IPS-11a (cell line): ENCODE results near the gene PRSS22.

Experiments used
- H3K4me3 ChIP-seq: one replicate; pipeline ENCODE4 v1.5.1; 2013; ENCODE audit warnings: low read depth, low read length, control low read depth

The PRSS22 gene

DNA sequence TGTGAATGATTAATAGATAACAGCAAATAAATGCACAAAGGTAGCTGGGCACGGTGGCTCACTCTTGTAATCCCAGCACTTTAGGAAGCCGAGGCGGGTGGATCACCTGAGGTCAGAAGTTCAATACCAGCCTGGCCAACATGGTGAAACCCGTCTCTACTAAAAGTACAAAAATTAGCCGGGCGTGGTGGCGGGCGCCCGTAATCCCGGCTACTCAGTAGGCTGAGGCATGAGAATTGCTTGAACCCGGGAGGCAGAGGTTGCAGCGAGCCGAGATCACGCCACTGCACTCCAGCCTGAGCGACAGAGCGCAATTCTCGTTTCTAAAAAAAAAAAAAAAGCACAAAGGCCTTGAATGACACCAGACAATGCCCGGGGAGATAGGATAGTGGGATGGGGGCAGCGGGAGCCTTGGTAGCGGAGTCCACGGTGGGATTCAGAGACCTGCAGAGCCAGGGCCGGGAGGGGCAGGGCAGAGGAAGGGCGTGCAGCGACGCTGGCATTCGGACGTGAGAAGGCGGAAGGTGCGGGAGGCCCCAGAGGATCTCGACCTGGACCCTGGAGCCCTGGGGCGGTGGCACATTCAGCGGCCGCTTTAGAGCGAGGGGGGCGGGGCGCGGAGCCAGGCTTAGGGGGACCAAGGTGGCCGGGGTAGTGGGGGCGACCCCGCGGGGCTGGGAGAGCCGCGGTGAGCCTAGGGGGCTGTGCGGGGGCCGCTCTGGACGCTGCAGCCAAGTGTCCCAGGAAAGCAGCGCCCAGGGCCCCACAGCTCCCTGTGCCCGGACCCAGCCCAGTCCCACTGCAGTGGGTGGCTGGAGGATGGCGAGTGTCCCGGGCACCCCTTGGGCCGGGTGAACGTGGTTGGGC, 24.0 kb upstream of the PRSS22 start:
- H3K4me3 ChIP-seq = peak overlapping the region; percentile 82

DNA sequence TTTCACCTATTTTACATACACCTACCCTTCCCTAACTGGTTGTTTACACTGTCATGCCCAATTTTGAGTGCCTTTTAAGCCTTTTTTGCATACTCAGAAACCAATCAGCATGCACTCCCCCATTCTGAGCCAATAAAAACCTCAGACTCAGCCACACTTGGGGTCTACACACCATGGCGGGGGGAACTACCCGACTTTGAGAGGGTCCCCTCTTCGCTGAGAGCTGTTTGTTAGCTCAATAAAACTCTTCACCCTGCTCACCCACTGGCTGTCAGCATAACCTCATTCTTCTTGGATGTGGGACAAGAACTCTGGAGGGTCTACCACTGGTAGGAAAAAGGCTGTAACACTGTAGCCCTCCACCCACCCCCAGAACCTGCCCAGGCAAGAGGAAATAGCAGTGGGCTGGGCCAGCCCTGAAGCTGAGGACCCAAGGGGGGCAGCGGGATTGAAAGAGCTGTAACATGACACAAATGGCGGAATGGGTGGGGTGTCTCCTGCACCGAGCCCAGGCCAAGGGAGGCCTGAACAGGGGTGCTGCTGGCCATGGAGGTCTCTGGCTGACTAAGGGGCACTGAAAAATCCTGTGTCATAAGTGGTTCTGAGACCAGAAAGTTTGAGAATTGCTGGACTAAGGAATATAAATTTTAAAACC, 22.0 kb upstream of the PRSS22 start:
- no peak overlapping the region for H3K4me3 ChIP-seq

DNA sequence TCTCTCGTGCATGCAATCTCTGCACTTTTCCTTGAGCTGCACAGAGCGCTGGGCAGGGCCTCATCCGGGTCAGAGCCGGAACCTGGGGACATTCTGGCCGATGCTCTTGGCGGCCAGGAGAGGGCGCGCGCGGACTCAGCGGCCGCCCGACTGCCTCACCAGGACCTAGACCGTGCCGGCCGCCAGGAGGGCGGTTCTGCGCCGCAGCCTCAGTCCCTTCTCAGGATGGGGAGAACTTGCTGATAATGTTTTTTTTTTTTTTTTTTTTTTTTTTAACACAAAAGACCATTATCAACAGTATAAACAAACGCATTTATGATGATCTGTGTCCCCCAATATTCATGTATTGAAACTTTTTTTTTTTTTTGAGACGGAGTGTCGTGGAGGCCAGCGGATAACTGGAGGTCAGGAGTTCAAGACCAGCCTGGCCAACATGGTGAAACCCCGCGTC, 17.0 kb upstream of the PRSS22 start:
- H3K4me3 ChIP-seq = no peak overlapping the region

DNA sequence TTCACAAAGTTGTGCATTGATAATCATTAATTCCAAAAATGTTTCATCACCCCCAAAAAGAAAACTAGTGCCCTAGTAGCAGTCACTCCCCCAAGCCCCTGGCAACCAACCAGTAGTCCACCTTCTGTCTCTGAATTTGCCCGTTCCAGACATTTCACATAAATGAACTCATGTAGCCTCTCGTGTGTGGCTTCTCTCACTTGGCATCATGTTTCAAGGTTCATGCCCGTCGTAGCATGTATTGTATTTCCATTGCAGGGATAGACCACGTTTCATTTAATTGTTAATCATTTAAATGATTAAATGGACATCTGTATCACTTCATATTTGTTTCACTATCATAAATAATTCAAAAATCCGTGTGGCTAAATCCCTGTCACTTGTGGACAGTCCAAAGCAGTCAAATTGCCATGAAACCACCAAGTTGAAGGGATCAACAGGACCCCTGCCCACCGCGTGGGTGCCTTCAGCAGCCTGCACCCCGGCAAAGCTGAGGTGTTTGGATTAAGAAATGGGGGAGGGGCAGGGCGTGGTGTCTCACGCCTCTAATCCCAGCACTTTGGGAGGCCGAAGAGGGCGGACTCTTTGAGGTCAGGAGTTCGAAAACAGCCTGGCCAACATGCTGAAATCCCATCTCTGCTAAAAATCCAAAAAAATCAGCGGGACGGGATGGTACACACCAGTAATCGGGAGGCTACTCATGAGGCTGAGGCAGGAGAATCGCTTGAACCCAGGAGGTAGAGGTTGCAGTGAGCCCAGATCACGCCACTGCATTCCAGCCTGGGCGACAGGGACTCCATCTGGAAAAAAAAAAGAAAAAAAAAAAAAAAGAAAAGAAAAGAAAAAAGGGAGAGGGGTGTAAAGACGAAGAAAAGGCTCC, 16.3 kb upstream of the PRSS22 start:
- H3K4me3 ChIP-seq = no peak overlapping the region

DNA sequence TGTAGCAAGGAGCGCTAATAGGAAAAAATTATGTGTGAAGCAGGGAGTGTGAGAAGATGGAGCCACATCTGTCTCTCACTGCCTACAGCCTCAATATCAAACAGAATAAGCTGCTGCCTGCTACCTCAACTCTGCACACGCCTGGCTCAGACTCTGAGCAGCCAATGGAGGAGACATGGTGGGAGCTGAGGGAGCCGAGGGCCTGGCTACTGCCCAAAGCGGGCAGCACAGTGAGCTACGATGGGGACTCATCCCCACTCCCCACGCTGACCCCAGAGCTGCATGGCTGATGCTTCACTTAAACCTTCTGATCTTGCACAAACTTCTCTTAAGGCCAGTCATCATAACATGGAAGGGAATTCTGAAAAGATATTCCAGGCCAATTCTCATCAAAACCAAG, 14.0 kb upstream of the PRSS22 start:
- H3K4me3 ChIP-seq = no peak overlapping the region

DNA sequence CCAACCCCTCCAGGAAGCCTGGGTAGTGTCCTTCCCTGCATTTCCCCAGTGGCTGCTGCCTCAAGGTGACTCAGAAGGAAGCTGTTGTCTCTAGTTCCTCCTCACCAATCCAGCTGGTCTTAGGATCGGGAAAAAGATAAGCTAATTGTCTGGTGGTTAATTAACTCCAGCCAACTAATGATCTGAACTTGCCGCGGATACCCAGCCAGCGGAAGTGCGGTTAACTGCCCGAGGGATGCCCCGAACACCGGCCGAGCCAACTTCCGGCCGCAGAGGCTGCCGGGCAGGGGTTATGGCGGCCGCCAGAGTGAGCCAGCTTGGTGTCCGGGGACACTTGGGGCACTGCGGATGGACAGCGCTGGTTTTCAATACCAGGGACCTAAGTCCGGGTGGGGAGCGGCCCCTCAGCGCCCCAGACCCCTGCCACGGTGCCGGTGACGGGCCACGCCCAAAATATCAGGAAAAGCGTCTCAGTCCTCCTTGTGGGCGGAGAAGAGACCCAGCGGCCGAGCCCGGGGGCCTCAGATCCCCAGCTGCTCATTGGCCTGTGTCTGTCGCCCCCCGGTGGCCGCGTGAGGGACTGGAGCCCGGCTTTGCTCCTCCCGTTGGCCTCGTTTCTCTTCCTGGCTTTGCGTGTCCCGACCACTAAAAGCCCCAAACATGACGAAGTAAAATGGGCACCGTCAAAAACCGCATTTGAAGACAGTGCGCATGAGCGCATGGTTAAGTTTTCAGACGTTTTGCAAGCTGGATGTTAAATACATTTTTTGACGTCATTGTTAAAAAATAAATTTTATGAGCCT, 10.2 kb upstream of the PRSS22 start:
- H3K4me3 ChIP-seq = peak overlapping the region; percentile 74

DNA sequence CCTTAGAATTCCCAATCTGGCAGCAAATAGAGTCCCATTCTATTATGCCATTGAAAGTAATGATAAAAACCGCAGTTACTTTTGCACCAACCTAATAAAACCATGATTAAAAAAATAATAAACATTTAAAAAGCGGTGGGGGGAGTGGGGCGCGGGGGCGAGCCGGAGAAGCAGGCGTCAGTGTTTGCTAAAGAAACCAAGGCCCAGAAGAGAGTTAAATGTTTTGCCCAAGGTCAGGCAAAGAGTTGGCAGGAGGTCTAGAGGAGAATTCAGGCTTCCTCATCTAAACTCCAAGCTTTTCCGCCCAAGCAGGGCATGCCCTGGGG, 9.7 kb upstream of the PRSS22 start:
- peak overlapping the region; percentile 74 for H3K4me3 ChIP-seq

DNA sequence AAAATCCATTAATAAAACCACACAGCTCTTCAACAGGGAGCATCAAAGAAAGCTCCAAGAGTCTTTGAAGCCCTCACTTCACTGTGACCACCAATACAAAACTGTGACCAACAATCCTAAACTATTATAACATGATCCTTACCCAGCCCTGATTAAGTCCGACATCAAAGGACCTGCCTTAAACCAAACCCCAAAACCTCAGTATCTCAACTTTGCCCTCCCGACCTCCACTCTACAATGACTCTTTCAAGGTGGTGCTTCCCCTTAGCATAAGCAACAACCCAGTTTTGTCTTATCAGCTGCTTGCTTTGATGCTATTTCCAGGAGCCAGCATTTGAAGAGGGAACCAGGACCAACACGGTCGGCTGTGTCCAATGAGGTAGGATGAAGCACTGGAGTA, 8.5 kb upstream of the PRSS22 start:
- no peak overlapping the region for H3K4me3 ChIP-seq

DNA sequence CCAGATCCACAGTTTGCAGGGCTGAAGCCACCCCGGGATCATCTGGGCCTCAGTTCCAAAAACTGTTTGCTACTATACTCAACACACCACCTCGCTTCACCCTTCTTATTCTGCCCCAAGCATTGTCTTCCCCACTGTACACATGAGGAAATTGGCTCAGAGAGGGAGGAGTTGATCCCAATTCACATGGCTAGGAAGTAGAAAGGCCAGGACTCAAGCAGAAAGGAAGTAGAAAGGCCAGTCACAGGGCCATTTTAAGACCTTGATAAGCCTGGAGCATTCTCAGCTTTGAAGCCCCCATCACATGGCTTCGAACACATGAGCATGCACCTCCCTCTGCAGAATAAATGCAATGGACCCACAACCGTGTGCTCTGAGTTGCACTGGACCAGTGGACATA, 7.7 kb upstream of the PRSS22 start:
- no peak overlapping the region for H3K4me3 ChIP-seq

DNA sequence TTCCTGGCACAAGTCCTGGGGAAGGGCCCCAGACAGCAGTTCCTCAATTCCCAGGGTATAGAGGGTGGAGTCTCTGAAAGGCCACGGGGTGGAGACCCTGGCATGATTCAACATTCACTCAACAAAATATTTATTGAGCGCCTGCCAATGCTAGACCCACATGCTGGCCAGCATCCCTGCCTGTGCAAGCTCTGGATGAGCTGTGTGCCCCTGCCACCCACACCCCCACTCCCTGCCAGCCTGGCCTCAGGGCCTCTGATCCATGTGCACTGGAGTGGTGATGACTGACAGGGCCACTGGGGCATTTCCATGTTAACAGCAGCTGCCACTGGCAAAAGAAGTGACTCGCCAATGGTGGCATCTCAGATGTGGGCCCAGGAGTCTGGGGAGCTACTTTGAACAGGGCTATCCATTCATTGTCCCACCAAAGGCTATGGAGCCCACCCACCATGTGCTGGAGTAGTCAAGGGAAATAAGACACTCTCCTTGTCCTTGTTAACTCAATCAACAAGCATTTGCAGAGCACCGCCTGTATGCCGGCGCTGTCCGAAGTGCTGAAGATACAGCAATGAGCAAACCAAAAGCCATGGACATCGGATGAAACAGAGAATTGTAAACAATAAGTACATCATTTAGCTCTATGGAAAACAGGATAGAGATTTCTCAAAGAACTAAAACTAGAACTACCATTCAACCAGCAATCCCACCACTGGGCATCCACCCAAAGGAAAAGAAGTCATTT, 3.0 kb upstream of the PRSS22 start:
- no peak overlapping the region for H3K4me3 ChIP-seq

DNA sequence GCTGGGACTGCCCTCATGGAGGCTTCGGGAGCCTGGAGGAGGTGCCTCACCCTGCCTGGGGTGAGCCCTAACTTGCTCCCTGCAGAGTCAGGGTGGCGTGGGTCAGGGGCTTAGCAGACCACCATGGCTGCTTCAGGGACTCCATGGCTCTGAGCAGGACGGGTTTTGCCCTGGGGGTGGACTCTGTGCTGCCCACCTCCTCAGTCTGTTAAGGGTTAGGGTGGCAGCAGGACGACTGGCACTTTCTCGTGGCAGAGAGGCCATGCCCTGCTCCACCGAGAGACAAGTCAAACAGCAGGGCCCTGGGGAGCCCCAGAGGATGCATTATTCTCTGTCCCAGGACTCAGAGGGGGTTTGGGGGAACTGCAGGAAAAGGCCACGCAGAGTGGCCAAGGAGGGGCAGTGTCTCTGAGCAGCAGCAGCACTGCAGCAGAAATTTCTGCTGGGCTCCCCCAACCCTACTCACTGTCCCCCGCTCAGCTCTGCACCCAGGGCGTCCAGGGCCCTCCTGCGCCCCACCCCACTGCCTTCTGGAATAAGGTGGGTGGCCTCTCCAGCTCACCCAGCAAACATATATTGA, 1.8 kb upstream of the PRSS22 start:
- no peak overlapping the region for H3K4me3 ChIP-seq

DNA sequence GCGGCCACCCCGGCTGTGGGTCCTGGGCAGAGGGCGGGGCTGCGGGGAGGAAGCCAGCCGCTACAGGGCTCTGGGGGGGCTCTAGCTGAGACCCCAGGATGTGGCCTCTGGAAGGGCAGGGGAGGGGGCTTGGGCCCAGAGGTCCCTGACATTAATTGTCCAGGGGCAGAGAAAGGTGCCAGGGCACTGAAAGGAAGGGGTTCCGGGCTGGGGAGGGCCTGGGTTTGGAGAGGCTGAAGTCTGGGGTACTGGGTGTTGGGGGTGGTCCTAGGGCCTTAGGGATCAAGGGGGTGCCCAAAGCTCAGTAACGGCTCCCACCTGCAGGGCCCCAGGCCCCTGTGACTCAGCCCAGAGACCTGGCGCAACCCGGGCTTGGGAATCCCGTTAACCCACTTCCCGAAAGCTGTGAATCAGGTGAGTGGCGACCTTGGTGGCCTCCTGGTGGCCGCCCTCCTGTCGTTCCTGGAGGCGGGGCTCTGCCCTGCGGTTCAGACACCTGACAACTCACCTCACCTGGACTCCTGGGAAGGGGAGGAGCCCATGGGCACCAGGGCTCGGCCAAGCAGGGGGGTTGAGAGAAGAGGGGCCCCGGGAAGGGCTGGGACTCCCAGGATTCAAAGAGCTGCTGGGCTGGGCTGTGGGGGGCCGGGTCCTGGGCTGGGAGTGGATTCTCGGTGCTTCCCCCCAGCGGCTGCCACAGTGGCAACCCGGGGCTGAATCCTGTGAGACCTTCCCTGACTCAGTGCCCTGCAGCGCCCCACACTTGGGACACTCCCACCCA, 465 bp upstream of the PRSS22 start:
- peak overlapping the region; percentile 24 for H3K4me3 ChIP-seq

DNA sequence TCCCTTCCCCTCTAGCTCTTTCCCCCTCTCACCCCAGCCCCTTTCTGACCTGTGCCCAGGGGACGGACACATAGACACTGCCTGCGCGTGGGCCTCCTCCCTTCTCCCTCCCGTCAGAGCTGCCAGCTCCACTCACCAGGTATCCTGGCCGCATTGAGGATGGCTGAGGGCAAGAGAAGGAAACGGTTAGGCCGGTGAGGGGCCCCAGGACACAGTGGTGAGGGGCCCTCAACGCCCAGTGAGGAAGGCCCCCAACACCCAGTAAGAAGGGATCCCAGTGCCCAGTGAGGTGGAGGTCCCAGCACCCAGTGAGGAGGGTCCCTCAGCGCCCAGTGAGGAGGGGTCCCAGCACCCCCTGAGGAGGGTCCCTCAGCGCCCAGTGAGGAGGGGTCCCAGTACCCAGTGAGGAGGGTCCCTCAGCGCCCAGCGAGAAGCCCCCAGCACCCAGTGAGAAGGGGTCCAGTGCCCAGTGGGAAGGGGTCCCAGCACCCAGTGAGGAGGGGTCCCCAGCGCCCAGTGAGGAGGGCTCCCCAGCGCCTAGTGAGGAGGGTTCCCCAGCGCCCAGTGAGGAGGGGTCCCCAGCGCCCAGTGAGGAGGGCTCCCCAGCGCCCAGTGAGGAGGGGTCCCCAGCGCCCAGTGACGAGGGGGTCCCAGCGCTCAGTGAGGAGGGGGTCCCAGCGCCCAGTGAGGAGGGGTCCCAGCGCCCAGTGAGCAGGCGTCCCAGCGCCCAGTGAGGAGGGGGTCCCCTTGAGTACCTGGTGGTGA, 1.1 kb downstream of the PRSS22 start:
- peak overlapping the region; percentile 48 for H3K4me3 ChIP-seq

DNA sequence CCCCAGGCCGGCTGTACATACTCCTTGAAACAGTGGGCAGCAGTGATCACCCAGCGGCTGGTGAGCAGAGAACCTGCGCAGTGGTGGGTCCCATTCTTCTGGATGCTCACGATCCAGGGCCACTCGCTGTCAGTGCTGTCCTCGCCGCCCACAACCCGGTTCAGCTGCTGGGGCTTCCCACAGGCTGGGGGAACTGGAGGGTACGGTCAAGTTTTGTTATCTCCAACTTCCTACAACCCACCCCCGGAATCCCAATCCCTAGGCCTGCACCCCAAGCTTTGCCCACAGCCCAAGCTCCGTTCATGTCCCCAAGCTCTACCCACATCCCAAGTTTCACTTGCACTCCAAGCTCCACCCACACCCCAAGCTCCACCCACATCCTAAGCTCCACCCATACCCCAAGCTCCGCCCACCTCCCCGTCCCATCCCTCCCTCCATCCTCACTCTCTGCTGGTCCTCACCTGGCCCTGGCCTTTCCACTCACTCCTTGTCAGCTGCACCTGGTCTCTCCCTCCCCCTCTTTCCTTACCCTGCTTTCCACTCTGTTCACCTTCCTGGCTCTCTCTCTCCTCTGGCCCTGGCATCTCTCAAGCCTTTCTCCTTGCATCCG, 1.8 kb downstream of the PRSS22 start:
- no peak overlapping the region for H3K4me3 ChIP-seq

DNA sequence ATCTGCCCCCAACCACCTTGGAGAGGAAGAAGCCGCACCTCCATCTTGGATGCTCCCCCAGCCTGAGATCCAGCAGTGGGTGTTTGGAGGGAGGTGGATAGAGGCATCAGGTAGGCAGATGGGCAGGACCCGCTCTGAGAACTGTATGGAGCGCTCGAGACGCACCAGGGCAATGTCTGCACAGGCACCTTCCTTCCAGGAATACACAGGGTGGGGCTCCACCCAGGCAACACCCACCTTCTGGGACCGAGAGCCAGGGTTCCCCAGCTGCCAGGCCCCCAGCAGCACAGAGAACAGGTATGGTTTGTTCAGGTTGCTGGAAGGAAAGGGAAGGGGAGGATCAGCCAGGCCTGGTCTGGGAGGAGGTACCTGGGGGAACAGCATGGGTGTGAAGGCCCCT, 2.4 kb downstream of the PRSS22 start:
- H3K4me3 ChIP-seq = no peak overlapping the region

DNA sequence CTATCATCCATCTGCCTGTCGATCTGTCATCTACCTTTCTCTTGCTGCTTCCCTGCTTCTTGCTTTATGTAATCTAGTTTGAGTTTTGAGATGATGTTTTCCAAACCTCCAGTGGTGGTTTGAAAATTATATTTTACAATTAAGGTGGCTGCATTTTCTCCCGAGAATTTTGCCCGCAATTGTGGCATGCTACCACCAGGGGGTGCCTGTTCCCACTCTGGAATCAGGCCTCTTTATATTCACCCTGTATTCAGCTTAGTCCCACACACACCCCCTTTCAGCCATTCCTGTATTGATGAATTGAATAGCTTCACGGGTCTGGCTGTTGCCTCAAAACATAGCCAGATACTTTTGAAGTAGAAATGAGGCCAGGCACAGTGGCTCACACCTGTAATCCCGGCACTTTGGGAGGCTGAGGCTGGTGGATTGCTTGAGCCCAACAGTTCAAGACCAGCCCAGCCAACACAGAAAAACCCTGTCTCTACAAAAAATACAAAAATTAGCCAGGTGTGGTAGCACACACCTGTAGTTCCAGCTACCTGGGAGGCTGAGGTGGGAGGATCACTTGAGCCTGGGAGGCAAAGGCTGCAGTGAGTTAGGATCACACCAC, 3.2 kb downstream of the PRSS22 start:
- H3K4me3 ChIP-seq = no peak overlapping the region

DNA sequence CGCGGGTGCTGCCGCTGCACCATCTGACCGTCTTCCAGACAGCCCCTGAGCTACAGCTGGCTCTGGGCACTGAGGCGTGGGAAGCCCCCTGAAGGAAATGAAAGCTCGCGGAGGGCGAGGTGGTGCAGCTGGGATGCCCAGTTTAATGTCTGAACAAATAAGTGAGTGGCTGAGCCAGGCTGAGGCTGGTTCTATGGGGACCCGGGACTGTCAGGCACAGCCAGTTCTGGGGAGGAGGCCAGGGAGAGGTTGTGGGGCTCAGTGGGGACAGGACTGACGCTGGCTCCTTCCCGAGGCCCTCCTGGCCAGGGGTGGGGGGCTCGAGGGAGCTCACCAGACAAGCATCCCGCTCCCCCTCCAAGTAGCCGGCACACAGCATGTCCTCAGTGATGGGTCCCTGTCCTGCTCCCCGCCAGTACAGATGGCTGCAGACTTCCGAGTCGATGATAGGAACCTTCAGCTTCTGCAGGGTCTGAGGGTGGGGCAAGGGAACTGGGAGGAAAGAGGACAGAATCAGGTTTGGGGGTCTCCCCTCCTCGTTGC, 4.4 kb downstream of the PRSS22 start:
- no peak overlapping the region for H3K4me3 ChIP-seq
